ENCODE results near the gene ZBTB25.

DNA sequence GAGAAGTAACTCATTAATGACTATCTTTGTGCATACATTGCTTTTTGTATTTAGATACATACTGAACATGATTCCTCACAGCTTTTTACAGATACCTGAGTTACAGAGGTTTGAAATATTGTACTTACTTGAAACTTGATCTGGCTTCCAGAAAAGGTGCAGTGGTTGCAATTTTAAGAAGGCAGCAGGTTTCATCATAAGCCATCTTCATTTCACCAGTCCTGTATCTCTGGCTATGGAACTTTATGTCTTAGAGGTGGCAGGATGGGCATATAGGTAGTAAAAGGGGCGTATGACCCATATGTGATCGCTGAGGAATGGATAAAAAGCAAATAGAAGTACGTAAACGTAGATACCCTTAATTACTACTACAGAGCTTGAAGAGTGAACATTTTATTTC is 14.6 kb upstream of the ZBTB25 start:
- TF ChIP-seq, protein P1, sequence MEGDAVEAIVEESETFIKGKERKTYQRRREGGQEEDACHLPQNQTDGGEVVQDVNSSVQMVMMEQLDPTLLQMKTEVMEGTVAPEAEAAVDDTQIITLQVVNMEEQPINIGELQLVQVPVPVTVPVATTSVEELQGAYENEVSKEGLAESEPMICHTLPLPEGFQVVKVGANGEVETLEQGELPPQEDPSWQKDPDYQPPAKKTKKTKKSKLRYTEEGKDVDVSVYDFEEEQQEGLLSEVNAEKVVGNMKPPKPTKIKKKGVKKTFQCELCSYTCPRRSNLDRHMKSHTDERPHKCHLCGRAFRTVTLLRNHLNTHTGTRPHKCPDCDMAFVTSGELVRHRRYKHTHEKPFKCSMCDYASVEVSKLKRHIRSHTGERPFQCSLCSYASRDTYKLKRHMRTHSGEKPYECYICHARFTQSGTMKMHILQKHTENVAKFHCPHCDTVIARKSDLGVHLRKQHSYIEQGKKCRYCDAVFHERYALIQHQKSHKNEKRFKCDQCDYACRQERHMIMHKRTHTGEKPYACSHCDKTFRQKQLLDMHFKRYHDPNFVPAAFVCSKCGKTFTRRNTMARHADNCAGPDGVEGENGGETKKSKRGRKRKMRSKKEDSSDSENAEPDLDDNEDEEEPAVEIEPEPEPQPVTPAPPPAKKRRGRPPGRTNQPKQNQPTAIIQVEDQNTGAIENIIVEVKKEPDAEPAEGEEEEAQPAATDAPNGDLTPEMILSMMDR (IDR thresholded peaks at IDR 0.05 in 4 of 5, conservative IDR thresholded peaks at IDR 0.05 in 1 of 5) = no peak
- TF ChIP-seq POLR2A (IDR thresholded peaks at IDR 0.05) = no peak
